GM12878 (cell line): Measurements from ENCODE around the gene MAVS. TPM values are rescaled to one million over a fixed set of nuclear protein-coding genes. Genes with fewer than 3 reads are reported as not detected.
A peak's percentile ranks its signal among the peaks of the same experiment; 100 is the strongest.

ENCODE experiments used
- ATAC-seq: fragments of 200-7000 bp; cut with Tn5 transposase; 3 replicates; pipeline ENCODE4 v1.9.1; 2020; ENCODE audit warnings: mild to moderate bottlenecking, moderate library complexity
- BruUV-seq: library from RNA; stranded (reverse); fragments of 400-500 nt; replicated peaks from 2 replicates; lab custom pipeline; 2021; lab: Mats Ljungman, UMichigan
- CTCF ChIA-PET: fragments of 300-600 bp; sonication (Branson Sonifier 250); formaldehyde crosslinking; extraction: SDS; loops from one replicate; lab custom pipeline; 2021; ENCODE audit warnings: inconsistent platforms; lab: Yijun Ruan, JAX
- POLR2A ChIA-PET: fragments of 350-600 bp; formaldehyde crosslinking; extraction: SDS; loops from one replicate; lab custom pipeline; 2021; ENCODE audit warnings: inconsistent platforms; lab: Charles Lee
- RAD21 ChIA-PET: fragments of 300-600 bp; sonication (Branson Sonifier 250); formaldehyde crosslinking; loops from one replicate; lab custom pipeline; 2023; ENCODE audit warnings: antibody characterized with exemption; ENCODE audit not compliant: unreplicated experiment; lab: Charles Lee
- SMC1A ChIA-PET: fragments of 300-600 bp; sonication (Branson Sonifier 250); formaldehyde crosslinking; loops from one replicate; lab custom pipeline; 2023; ENCODE audit not compliant: unreplicated experiment, uncharacterized antibody; lab: Charles Lee
- DNase-seq: peaks from one replicate; pipeline ENCODE4 v3.0.0-alpha.2; 2011; ENCODE audit warnings: low read depth, low spot score
- FAIRE-seq: peaks from 3 replicates; lab custom pipeline; 2011; peaks lifted over from hg19 to GRCh38; lab: Jason Lieb, UNC
- H2AFZ ChIP-seq: 2 replicates; pipeline ENCODE4 v1.6.0; 2011; ENCODE audit warnings: low read depth, low read length, control low read depth; ENCODE audit not compliant: control insufficient read depth
- H3K27ac ChIP-seq: 2 replicates; pipeline ENCODE4 v1.5.1; 2011; ENCODE audit warnings: control low read depth; ENCODE audit not compliant: control insufficient read depth, insufficient read depth
- H3K27me3 ChIP-seq, 2 experiments: replicated peaks in 1 of 2; 2 replicates each; pipeline versions ENCODE4 v1.6.0 to v1.6.1; 2011; ENCODE audit warnings: low read length in 1 of 2; ENCODE audit not compliant: control insufficient read depth in 2 of 2, insufficient read depth in 2 of 2
- H3K36me3 ChIP-seq, 2 experiments: 2 replicates each; pipeline ENCODE4 v1.5.1; 2011; ENCODE audit warnings: low read length in 1 of 2; ENCODE audit not compliant: control insufficient read depth in 2 of 2, insufficient read depth in 2 of 2
- H3K4me1 ChIP-seq: 2 replicates; pipeline ENCODE4 v1.6.1; 2011; ENCODE audit warnings: mild to moderate bottlenecking, low read length, moderate library complexity, mixed read lengths; ENCODE audit not compliant: control insufficient read depth, insufficient read depth
- H3K4me2 ChIP-seq: 2 replicates; pipeline ENCODE4 v1.6.0; 2011; ENCODE audit warnings: control low read depth; ENCODE audit not compliant: control insufficient read depth, insufficient read depth
- H3K4me3 ChIP-seq: fragments of 200-600 bp; sonication (generic); 2 replicates; pipeline ENCODE4 v1.5.1; 2016
- H3K79me2 ChIP-seq: 2 replicates; pipeline ENCODE4 v1.6.0; 2011; ENCODE audit warnings: low read length; ENCODE audit not compliant: control insufficient read depth, insufficient read depth
- H3K9ac ChIP-seq: 2 replicates; pipeline ENCODE4 v1.8.0; 2011; ENCODE audit warnings: low read length, control low read depth, mixed read lengths; ENCODE audit not compliant: control insufficient read depth, insufficient read depth
- H3K9me3 ChIP-seq: replicated peaks from 3 replicates; pipeline ENCODE4 v1.5.1; 2011; ENCODE audit warnings: mild to moderate bottlenecking, low read length; ENCODE audit not compliant: control insufficient read depth, insufficient read depth
- H4K20me1 ChIP-seq: 2 replicates; pipeline ENCODE4 v1.6.0; 2011; ENCODE audit not compliant: control insufficient read depth, insufficient read depth
- ASH2L ChIP-seq: fragments of 300-600, 200-600 bp; sonication (generic); IDR thresholded peaks from 2 replicates; pipeline ENCODE4 v1.6.1; 2017; ENCODE audit warnings: low read depth, mild to moderate bottlenecking, borderline replicate concordance
- BACH1 ChIP-seq: fragments of 450-650 bp; IDR thresholded peaks from 2 replicates; pipeline ENCODE4 v1.6.1; 2017; ENCODE audit warnings: mild to moderate bottlenecking, borderline replicate concordance
- BCL11A ChIP-seq: IDR thresholded peaks from 2 replicates; pipeline ENCODE4 v1.6.1; 2011; ENCODE audit warnings: low read depth, low read length
- BHLHE40 ChIP-seq, 2 experiments: fragments of 450-650 bp in 1 of 2; IDR thresholded peaks; 2 replicates each; pipeline ENCODE4 v1.6.1; 2011 to 2017; ENCODE audit warnings: low read depth in 2 of 2, borderline replicate concordance in 1 of 2, improper control_type of control experiment in 1 of 2, low read length in 1 of 2, mild to moderate bottlenecking in 1 of 2
- CHD4 ChIP-seq: fragments of 200-600 bp; sonication (generic); IDR thresholded peaks from 2 replicates; pipeline ENCODE4 v1.6.1; 2016; ENCODE audit warnings: mild to moderate bottlenecking
- ESRRA ChIP-seq: IDR thresholded peaks from 2 replicates; pipeline ENCODE4 v1.6.1; 2012; ENCODE audit warnings: mild to moderate bottlenecking, low read length, improper control_type of control experiment
- FOXK2 ChIP-seq: fragments of 450-650 bp; IDR thresholded peaks from 2 replicates; pipeline ENCODE4 v1.6.1; 2017; ENCODE audit warnings: mild to moderate bottlenecking, moderate library complexity
- HDAC2 ChIP-seq: fragments of 200-600 bp; sonication (generic); IDR thresholded peaks from 2 replicates; pipeline ENCODE4 v1.6.1; 2017
- LARP7 ChIP-seq: fragments of 450-650 bp; IDR thresholded peaks from 2 replicates; pipeline ENCODE4 v1.6.1; 2017; ENCODE audit warnings: mild to moderate bottlenecking
- MYB ChIP-seq: fragments of 150-350 bp; IDR thresholded peaks from 2 replicates; pipeline ENCODE4 v1.6.1; 2014; ENCODE audit warnings: mild to moderate bottlenecking, low read depth, low read length, borderline replicate concordance
- POLR2A ChIP-seq: IDR thresholded peaks from 2 replicates; pipeline ENCODE4 v1.6.1; 2011; ENCODE audit warnings: low read depth, mild to moderate bottlenecking, low read length
- RAD21 ChIP-seq: IDR thresholded peaks from 2 replicates; pipeline ENCODE4 v1.6.1; 2011; ENCODE audit warnings: mild to moderate bottlenecking, low read depth, low read length, moderate library complexity; ENCODE audit not compliant: insufficient read depth
- RAD51 ChIP-seq: fragments of 450-650 bp; IDR thresholded peaks from 2 replicates; pipeline ENCODE4 v1.6.1; 2016; ENCODE audit warnings: moderate library complexity, mild to moderate bottlenecking, inconsistent platforms
- RFX5 ChIP-seq: IDR thresholded peaks from 2 replicates; pipeline ENCODE4 v1.6.1; 2011; ENCODE audit warnings: low read depth, low read length, improper control_type of control experiment
- SREBF1 ChIP-seq: IDR thresholded peaks from 2 replicates; pipeline ENCODE4 v1.6.1; 2012; ENCODE audit warnings: mild to moderate bottlenecking, low read length
- SUZ12 ChIP-seq: fragments of 200-600 bp; sonication (generic); IDR thresholded peaks from one replicate; pipeline ENCODE4 v1.6.1; 2018; ENCODE audit warnings: antibody characterized with exemption, mild to moderate bottlenecking; ENCODE audit not compliant: unreplicated experiment
- YBX1 ChIP-seq: fragments of 450-650 bp; IDR thresholded peaks from 2 replicates; pipeline ENCODE4 v1.6.1; 2016; ENCODE audit warnings: antibody characterized with exemption
- ZBTB40 ChIP-seq: fragments of 450-650 bp; IDR thresholded peaks from 2 replicates; pipeline ENCODE4 v1.6.1; 2016; ENCODE audit warnings: mild to moderate bottlenecking, moderate library complexity, borderline replicate concordance
- ZSCAN29 ChIP-seq: fragments of 450-650 bp; IDR thresholded peaks from 2 replicates; pipeline ENCODE4 v1.6.1; 2017; ENCODE audit warnings: mild to moderate bottlenecking, moderate library complexity
- WGBS: methylation state at CpG from one replicate; pipeline ENCODE4 v1.1.6; 2016; ENCODE audit warnings: low lambda C conversion rate; ENCODE audit not compliant: insufficient replicate concordance, insufficient coverage; ENCODE audit errors: missing lambda C conversion rate; 5-methylcytosine and 5-hydroxymethylcytosine counted together
- in situ Hi-C: fragments of 300-500 bp; cut with MboI; formaldehyde crosslinking; loops from 9 replicates; pipeline ENCODE4 v1.14.3; 2018; ENCODE audit warnings: mixed read lengths
- intact Hi-C: fragments of 100-400 bp; cut with micrococcal nuclease; formaldehyde crosslinking; loops from one replicate; pipeline ENCODE4 v1.14.2; 2022; ENCODE audit not compliant: unreplicated experiment
- polyA plus RNA-seq, 11 experiments: library from polyadenylated mRNA; depleted of rRNA in 4 of 11; unstranded in 6 of 11; stranded (reverse) in 5 of 11; fragments of >200 nt; fragmentation: Nextera tagmentation in 4 of 11; fragmentation: Illumina TruSeq in 1 of 11; extraction: Ambion mirVana in 4 of 11; extraction: Trizol in 1 of 11; gene quantifications; 1 replicate in 1 of 11; 2 replicates in 10 of 11; pipeline versions ENCODE4 v1.2.1 to v1.2.3, GENCODE V29; 2011 to 2016; ENCODE audit warnings: inconsistent platforms in 2 of 11, missing spikeins in 2 of 11, low read depth in 1 of 11
- total RNA-seq, 4 experiments: library from RNA; depleted of rRNA in 3 of 4; stranded (reverse); fragments of >200 nt in 3 of 4; fragmentation: Illumina TruSeq in 1 of 4; extraction: Trizol in 1 of 4; gene quantifications; 2 replicates each; pipeline versions ENCODE4 v1.2.1 to v1.2.3, GENCODE V29; 2013 to 2021

Gene MAVS
- total and polyA plus RNA-seq, 10 of the 15 experiments (the other 5 are each of a cell fraction or from before 2014, with no cell fraction given), result 1.6 to 25.2 (median 12.6) TPM

- BruUV-seq, result no TSS peak
- no peak for FAIRE-seq
- SMC1A ChIA-PET, result interaction anchor here (0.6 to 2.0 kb wide), 5 partner anchors 14 to 258 kb away, joined by 3 to 6 read pairs (median 3); no protein-coding TSS in a partner anchor
Measured at GRCh38 chr20:3813848-3814581, 32.6 kb upstream of the MAVS start.

GRCh38 chr20:3814928-3815495 lies 31.6 kb upstream of the MAVS start:
- H3K27ac ChIP-seq, result no peak overlapping the region
- intact Hi-C loops, result no loop called here
- H4K20me1 ChIP-seq, result no peaks in the 10 kb centered on the region
- no peak overlapping the region for H3K4me2 ChIP-seq
- H3K79me2 ChIP-seq, result no peaks in the 10 kb centered on the region
- no peak overlapping the region for H2AFZ ChIP-seq
- no peak overlapping the region for H3K9ac ChIP-seq
- H3K9me3 ChIP-seq, result no peaks in the 10 kb centered on the region
- ChIA-PET SMC1A (interaction anchor here (1.2 kb wide), 1 partner anchor 17 kb away, joined by 3 read pairs; no protein-coding TSS in a partner anchor), CTCF (interaction anchor here (1.2 to 2.1 kb wide), 2 partner anchors 28 to 47 kb away, joined by 3 to 7 read pairs; partner anchors contain the start of gene ADISSP), POLR2A (no interaction called here), RAD21 (no interaction called here)
- no peak overlapping the region for H3K4me3 ChIP-seq
- FAIRE-seq (no peak), ATAC-seq (no peak), DNase-seq (no peak)
- WGBS, result 47% methylated on average over 7 of the region's 7 CpGs
- H3K4me1 ChIP-seq, result peaks cover 14% of the 10 kb centered on the region
- BruUV-seq, result no TSS peak
- in situ Hi-C loops, result no loop called here
- no peaks in the 10 kb centered on the region for H3K27me3 ChIP-seq
- no peaks in the 10 kb centered on the region for H3K36me3 ChIP-seq
- TF ChIP-seq ASH2L, result no peak
- TF ChIP-seq LARP7, result no peak
- TF ChIP-seq BACH1, result no peak
- TF ChIP-seq RAD21, result no peak
- no peak for TF ChIP-seq ZBTB40
- TF ChIP-seq POLR2A, result no peak
- TF ChIP-seq HDAC2, result no peak
- no peak for TF ChIP-seq RAD51
- no peak for TF ChIP-seq FOXK2
- no peak for TF ChIP-seq SREBF1
- no peak for TF ChIP-seq RFX5

More at GRCh38 chr20:3813848-3814581, 32.6 kb upstream of the MAVS start:
- ChIA-PET POLR2A (no interaction called here), CTCF (interaction anchor here (0.6 to 2.1 kb wide), 4 partner anchors 27 to 98 kb away, joined by 3 to 7 read pairs (median 3); partner anchors contain the start of gene ADISSP), RAD21 (interaction anchor here (1.0 to 1.2 kb wide), 2 partner anchors 14 to 26 kb away, joined by 4 to 5 read pairs; no protein-coding TSS in a partner anchor)
- Histone ChIP-seq H2AFZ (no peak overlapping the region), H4K20me1 (no peaks in the 10 kb centered on the region), H3K4me1 (peaks cover 9% of the 10 kb centered on the region), H3K36me3 (no peaks in the 10 kb centered on the region), H3K9ac (no peak overlapping the region), H3K4me3 (no peak overlapping the region), H3K9me3 (no peaks in the 10 kb centered on the region), H3K4me2 (no peak overlapping the region), H3K27ac (no peak overlapping the region), H3K79me2 (no peaks in the 10 kb centered on the region), H3K27me3 (no peaks in the 10 kb centered on the region)
- intact Hi-C loops, result no loop called here
- in situ Hi-C loops, result no loop called here
- ATAC-seq (0 out of 3 replicates have a peak, but pooled peaks have one; percentile 12), DNase-seq (no peak)
- WGBS, result 74% methylated on average over 12 of the region's 12 CpGs
- TF ChIP-seq MYB (no peak), ESRRA (no peak), YBX1 (no peak), SUZ12 (no peak), BHLHE40 (IDR thresholded peaks at IDR 0.05; ENCODE audit: borderline replicate concordance in 1 of 2, low read depth in 2 of 2, low read length in 1 of 2) (peak; percentile 21 to 80; a peak in 2 of 4 replicates), ZSCAN29 (no peak), CHD4 (no peak), BCL11A (no peak)
